Activated T-cell treated with anti-CD3 and anti-CD28 coated beads, Interleukin-2, amount 50 U/mL, for 4 hours (primary cell): ENCODE results near the gene FER. TPM values are rescaled to one million over a fixed set of nuclear protein-coding genes. Genes with fewer than 3 reads are reported as not detected.
A peak's percentile ranks its signal among the peaks of the same experiment; 100 is the strongest.

Experiments used
- ATAC-seq, 2 donors: fragments of 200-7000 bp; cut with Tn5 transposase; one replicate each; pipeline ENCODE4 v1.10.0; 2021
- DNase-seq: peaks from one replicate; pipeline ENCODE4 v3.0.0-alpha.2; 2020
- H3K27me3 Mint-ChIP-seq: one replicate; pipeline ENCODE4 v1.8.0; 2021; ENCODE audit warnings: low read depth, mixed read lengths
- H3K36me3 Mint-ChIP-seq: one replicate; pipeline ENCODE4 v1.8.0; 2022; ENCODE audit warnings: mixed read lengths; ENCODE audit not compliant: insufficient read depth
- H3K4me1 Mint-ChIP-seq: one replicate; pipeline ENCODE4 v1.8.0; 2021; ENCODE audit warnings: low read depth, mixed read lengths
- H3K4me3 Mint-ChIP-seq: one replicate; pipeline ENCODE4 v1.8.0; 2021; ENCODE audit warnings: mild to moderate bottlenecking, moderate library complexity, mixed read lengths
- H3K9me3 Mint-ChIP-seq: one replicate; pipeline ENCODE4 v1.8.0; 2021; ENCODE audit warnings: mixed read lengths
- total RNA-seq, 3 donors: library from RNA; stranded (reverse); gene quantifications; one replicate each; pipeline ENCODE4 v1.2.1, GENCODE V29; 2021

Gene FER
- total RNA-seq, 3 donors from 2014 or later: 5.1 to 7.4 (median 7.3) TPM

DNA sequence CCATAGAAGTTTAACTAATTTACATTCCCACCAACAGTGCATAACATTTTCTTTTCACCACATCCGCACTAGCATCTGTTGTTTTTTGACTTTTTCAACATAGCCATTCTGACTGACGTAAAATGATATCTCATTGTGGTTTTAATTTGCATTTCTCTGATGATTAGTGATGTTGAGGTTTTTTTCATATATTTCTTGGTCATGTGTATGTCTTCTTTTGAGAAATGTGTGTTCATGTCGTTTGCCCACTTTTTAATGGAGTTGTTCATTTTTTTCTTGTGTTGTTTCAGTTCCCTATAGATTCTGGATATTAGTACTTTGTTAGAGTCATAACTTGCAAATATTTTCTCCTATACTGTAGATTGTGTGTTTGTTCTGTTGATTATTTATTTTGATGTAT, 163.4 kb downstream of the FER start:
- H3K4me1 Mint-ChIP-seq: no peaks in the 10 kb centered on the region
- H3K4me3 Mint-ChIP-seq: no peak overlapping the region
- no peak for DNase-seq
- H3K36me3 Mint-ChIP-seq: peaks cover 11% of the 10 kb centered on the region
- peaks cover 8% of the 10 kb centered on the region for H3K9me3 Mint-ChIP-seq
- H3K27me3 Mint-ChIP-seq: no peaks in the 10 kb centered on the region
- no peak for ATAC-seq

DNA sequence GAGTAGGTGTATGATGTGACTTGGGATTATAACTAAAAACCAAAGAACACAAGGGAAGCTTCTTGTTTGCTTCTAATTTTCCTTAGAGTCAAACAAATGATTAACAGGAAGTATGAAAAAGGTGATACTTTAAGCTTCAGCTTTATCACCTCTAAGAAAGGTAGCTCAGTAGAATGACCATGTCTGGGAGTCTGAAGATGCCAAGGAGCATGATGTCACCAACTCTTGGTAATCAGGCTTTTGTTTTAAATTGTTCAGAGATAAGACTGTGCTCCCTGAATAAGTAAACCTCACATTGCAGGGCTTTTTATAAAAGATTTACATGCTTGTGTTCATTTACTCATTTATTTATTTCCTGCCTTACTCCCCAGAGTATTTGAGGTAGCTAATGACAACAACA, 169.9 kb downstream of the FER start:
- no peak for ATAC-seq
- no peak overlapping the region for H3K4me3 Mint-ChIP-seq
- H3K9me3 Mint-ChIP-seq: no peaks in the 10 kb centered on the region
- H3K36me3 Mint-ChIP-seq: peaks cover 2% of the 10 kb centered on the region
- no peaks in the 10 kb centered on the region for H3K27me3 Mint-ChIP-seq
- DNase-seq: no peak
- no peaks in the 10 kb centered on the region for H3K4me1 Mint-ChIP-seq

DNA sequence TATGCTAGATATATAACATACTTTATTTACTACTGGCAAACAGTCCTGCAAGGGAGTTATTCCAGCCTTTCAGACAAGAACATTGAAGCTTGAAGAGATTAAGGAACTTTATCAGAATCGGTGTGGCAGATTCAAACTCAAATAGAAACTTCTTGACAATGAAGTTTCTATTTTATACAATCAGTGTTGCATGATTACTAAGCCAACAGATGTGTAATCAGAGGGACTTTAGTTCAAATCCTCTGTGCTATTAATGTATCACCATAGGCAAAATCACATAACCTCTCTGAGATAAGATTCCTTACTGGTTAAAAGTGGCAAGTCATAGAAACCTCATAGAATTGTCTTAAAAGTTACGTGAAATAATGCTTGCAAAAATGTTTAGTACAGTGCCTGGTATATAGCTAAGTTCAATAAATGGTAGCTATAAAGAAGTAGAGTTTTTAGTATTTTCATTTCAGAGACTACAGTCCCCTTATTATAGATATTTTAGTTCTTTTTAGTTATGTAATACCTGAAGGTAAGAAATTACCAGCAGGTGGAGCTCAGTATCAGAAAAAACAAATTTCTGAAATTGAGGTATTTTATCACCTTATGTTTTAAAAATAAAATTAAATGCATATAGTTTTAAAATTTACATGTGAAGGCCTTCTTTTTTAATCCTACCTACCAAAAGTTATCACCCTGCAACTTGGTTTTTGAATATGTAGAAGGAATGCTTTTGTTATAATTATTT, 172.1 kb downstream of the FER start:
- H3K9me3 Mint-ChIP-seq: no peaks in the 10 kb centered on the region
- ATAC-seq (no peak), DNase-seq (no peak)
- H3K36me3 Mint-ChIP-seq: no peaks in the 10 kb centered on the region
- H3K4me1 Mint-ChIP-seq: peaks cover 3% of the 10 kb centered on the region
- no peaks in the 10 kb centered on the region for H3K27me3 Mint-ChIP-seq
- no peak overlapping the region for H3K4me3 Mint-ChIP-seq

DNA sequence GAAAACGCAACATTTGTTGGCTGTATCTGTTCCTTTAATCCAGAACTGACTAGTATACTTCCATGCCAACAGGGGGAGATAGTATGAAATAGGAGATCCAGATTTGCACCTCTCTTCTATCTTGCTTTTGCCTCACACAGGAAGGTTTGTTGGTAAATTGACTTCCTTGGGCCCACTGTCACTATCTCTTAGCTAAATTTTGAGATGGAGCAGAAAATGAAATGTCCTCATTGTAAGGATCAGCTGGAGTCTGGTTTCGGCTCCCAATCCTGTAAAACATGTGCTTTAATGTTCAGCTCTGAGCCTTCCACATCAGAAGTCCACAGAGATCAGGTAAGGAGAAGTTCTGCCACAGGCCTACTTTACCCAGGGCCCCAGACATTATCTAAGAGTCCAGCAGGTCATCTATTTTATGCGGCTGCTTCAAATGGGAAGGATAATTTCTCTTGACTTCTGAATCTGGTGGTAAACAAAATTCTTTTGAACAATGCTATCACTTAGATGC, 176.8 kb downstream of the FER start:
- Mint-ChIP-seq H3K9me3 (no peaks in the 10 kb centered on the region), H3K4me3 (peak overlapping the region; percentile 16), H3K36me3 (no peaks in the 10 kb centered on the region), H3K27me3 (no peaks in the 10 kb centered on the region), H3K4me1 (peaks cover 3% of the 10 kb centered on the region)
- DNase-seq (no peak), ATAC-seq (no peak)

DNA sequence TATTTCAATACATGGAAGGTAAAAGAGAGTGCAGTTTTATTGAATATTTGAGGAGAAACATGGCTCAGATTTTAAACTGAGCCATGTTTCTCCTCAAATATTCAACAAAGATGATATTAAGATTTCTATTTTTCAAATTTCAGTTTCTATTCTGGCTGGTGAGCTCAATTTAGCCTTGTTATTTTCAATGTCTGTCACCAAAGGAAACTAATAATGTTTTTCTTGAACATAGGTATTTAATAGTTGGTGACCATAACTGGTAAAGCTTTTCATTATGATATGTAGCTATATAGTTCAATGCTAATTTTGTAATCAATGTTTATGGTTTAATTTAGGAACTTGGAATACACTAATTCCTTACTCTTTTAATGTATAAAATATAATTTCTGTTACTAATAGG, 177.4 kb downstream of the FER start:
- Mint-ChIP-seq H3K36me3 (no peaks in the 10 kb centered on the region), H3K4me1 (peaks cover 3% of the 10 kb centered on the region), H3K27me3 (no peaks in the 10 kb centered on the region), H3K4me3 (no peak overlapping the region), H3K9me3 (no peaks in the 10 kb centered on the region)
- DNase-seq: no peak
- ATAC-seq: no peak

DNA sequence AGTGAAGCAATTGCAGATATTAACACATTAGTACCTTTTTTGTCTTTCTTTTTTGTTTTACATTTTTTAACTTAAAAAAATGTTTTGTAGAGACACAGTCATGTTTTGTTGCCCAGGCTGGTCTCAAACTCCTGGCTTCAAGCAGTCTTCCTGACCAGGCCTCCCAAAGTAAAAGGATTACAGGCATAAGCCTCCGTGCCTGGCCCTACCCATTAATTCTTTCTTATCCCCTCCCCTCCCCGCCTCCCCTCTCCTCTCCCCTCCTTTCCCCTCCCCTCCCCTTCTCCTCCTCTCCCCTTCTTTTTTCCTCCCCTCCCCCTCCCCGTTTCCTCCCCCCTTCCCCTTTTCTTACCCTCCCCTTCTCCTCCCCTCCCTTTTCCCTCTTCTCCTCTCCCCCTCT, 182.4 kb downstream of the FER start:
- ATAC-seq (no peak), DNase-seq (no peak)
- Mint-ChIP-seq H3K27me3 (no peaks in the 10 kb centered on the region), H3K36me3 (peaks cover 6% of the 10 kb centered on the region), H3K4me1 (no peaks in the 10 kb centered on the region), H3K4me3 (no peak overlapping the region), H3K9me3 (peaks cover 10% of the 10 kb centered on the region)

DNA sequence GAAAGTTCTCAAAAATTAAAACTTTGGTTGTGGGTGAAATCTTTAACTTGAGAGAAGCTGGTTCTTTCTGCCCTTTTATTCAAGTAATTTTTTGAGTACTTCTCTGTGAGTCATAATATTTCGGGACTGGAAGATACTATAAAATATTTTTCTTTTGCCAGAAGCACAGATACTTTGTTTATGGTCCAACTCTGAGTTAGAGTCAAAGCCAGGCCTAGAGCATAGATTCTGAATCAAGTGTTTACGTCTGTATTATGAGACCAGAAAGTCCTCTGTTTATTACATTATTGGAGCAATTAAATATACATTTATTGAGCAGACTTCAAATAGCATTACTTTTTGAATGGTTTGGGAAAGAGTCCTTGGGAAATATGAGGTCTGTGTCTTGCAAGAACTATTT, 187.9 kb downstream of the FER start:
- ATAC-seq (no peak), DNase-seq (no peak)
- Mint-ChIP-seq H3K4me1 (no peaks in the 10 kb centered on the region), H3K36me3 (peaks cover 6% of the 10 kb centered on the region), H3K9me3 (peaks cover 10% of the 10 kb centered on the region), H3K27me3 (no peaks in the 10 kb centered on the region), H3K4me3 (no peak overlapping the region)

DNA sequence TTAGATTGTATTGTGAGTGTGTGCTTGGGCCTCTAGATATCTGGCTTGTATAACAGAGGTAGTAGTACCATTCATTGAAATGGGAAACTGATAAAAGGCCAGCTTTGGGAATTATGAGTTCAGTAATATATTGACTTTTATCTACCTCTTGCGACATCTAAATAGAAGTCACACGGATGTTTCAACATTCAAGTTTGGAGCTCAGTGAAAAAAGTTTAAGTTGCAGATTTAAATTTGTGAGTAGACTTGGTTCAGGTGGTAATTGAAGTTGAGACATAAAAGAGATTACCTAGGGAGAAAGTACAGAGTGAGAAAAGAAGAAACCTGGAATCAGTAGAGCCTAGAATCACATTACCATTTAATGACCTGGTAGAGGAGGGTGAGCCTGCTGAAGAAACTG, 189.5 kb downstream of the FER start:
- no peak for ATAC-seq
- Mint-ChIP-seq H3K27me3 (no peaks in the 10 kb centered on the region), H3K9me3 (peaks cover 7% of the 10 kb centered on the region), H3K36me3 (peaks cover 6% of the 10 kb centered on the region), H3K4me1 (no peaks in the 10 kb centered on the region), H3K4me3 (no peak overlapping the region)
- no peak for DNase-seq

DNA sequence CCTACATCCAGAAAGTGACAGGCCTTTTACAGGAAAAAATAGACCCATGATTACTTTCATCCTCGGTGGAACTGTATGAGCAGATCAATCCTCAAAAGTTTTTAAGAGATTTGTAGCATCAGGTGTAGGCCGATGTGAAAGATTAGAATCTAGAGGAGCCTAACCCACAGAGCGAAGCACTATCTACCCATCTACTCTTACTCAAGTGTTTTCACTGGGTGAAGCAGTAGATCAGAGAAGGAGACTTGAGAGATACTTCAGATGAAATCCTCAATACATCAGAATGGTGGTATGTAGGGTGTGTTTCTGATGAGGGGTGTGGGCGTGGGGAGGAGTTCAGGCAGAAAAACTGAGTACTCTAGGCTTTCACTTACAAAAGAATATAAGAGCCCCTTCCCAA, 192.8 kb downstream of the FER start:
- no peaks in the 10 kb centered on the region for H3K27me3 Mint-ChIP-seq
- H3K4me1 Mint-ChIP-seq: no peaks in the 10 kb centered on the region
- H3K9me3 Mint-ChIP-seq: no peaks in the 10 kb centered on the region
- no peak for DNase-seq
- H3K36me3 Mint-ChIP-seq: peaks cover 4% of the 10 kb centered on the region
- ATAC-seq: no peak
- no peak overlapping the region for H3K4me3 Mint-ChIP-seq

DNA sequence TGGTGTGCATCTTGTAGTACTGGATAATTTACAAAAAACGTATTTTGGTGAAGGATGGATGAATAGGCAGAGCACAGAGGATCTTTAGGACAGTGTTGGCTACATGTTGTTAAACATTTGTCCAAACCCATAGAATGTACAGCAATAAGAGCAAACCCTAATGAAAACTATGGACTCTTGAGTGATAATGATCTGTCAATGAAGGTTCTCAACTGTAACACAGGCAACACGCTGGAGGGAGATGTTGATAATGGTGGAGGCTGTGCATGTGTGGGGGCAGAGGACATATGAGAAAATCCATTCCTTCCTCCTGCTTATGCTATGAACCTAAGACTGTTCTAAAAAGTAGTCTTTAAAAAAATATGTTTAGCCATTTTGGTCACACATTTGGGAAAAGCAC, 194.0 kb downstream of the FER start:
- H3K27me3 Mint-ChIP-seq: no peaks in the 10 kb centered on the region

DNA sequence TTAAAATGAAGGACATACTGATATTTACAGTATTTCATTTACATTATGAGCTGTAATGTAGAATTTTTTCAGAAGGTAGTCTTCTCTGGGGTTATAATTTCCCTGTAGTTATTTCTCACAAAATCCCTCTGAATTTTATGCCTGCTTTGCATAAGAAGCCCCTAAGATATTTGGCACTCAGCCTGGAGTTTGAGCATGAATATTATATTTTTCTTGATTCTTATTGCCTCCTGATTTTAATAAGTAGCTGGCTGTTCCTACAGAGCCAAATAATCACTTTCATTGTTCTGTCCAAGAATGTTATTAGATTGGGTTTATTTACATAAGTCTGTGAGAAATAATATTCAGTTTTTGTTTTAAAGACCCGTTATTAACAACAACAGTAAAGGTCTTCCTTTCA, 195.0 kb downstream of the FER start:
- ATAC-seq: no peak
- H3K36me3 Mint-ChIP-seq: peaks cover 12% of the 10 kb centered on the region
- H3K4me1 Mint-ChIP-seq: no peaks in the 10 kb centered on the region
- DNase-seq: no peak
- H3K9me3 Mint-ChIP-seq: no peaks in the 10 kb centered on the region
- H3K4me3 Mint-ChIP-seq: no peak overlapping the region
- no peaks in the 10 kb centered on the region for H3K27me3 Mint-ChIP-seq

More for the DNA sequence above, 194.0 kb downstream of the FER start:
- no peaks in the 10 kb centered on the region for H3K4me1 Mint-ChIP-seq
- peaks cover 5% of the 10 kb centered on the region for H3K36me3 Mint-ChIP-seq
- no peak for DNase-seq
- no peak for ATAC-seq
- H3K4me3 Mint-ChIP-seq: no peak overlapping the region
- H3K9me3 Mint-ChIP-seq: no peaks in the 10 kb centered on the region

DNA sequence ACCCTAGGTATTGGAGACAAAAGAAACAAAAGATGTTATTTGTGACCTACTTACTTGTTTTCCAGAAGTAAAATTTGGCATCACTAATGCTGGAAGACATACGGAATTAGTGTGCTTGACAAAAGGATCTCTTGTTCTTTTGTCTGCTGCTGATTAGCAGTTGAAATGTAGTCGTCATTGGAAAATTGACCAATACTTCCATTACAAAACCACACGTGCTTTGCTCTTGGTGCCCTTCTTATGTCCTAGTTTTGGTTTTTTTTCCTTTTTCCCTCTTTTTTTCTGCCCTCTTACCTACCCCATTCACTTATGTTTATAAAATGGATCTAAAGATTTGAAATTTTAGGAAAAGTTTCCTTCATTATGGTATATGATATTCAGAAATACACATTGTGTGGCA, 197.4 kb downstream of the FER start:
- H3K36me3 Mint-ChIP-seq: peaks cover 12% of the 10 kb centered on the region
- no peaks in the 10 kb centered on the region for H3K9me3 Mint-ChIP-seq
- DNase-seq (no peak), ATAC-seq (no peak)
- no peaks in the 10 kb centered on the region for H3K4me1 Mint-ChIP-seq
- no peak overlapping the region for H3K4me3 Mint-ChIP-seq
- no peaks in the 10 kb centered on the region for H3K27me3 Mint-ChIP-seq

DNA sequence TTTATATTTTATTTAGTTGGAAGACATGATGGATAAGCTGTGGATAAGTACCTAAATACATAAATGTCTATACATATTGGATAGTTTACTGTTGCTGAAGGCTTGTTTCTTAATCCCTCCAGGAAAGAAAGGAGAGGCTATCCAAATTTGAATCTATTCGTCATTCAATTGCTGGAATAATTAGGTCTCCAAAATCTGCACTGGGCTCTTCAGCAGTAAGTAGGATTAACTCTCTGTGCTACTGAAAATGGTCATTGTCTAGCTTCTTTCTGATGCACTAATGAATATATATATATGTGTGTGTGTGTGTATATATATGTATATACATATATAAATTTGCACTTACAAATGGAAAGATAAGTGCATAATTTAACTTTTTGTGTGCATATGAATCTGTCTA, 198.3 kb downstream of the FER start:
- ATAC-seq (no peak), DNase-seq (no peak)
- H3K9me3 Mint-ChIP-seq: no peaks in the 10 kb centered on the region
- H3K36me3 Mint-ChIP-seq: peaks cover 12% of the 10 kb centered on the region
- no peak overlapping the region for H3K4me3 Mint-ChIP-seq
- H3K4me1 Mint-ChIP-seq: no peaks in the 10 kb centered on the region
- H3K27me3 Mint-ChIP-seq: no peaks in the 10 kb centered on the region

DNA sequence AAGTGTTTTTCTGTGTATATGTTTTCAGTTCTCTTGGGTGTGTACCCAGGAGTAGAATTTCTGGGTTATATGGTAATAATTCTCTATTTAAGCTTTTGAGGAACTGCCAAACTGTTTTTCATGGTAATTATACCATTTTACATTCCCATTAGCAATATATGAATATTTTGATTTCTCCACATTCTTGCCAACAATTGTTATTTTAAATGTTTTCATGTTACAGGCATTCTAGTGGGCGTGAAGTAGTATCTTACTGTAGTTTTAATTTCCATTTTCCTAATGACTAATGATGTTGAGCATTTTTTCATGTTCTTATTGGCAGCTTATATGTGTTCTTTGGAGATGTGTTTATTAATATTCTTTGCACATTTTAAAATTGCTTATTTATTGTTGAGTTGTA, 199.5 kb downstream of the FER start:
- Mint-ChIP-seq H3K4me3 (no peak overlapping the region), H3K27me3 (no peaks in the 10 kb centered on the region), H3K36me3 (peaks cover 10% of the 10 kb centered on the region), H3K4me1 (no peaks in the 10 kb centered on the region), H3K9me3 (no peaks in the 10 kb centered on the region)
- DNase-seq (no peak), ATAC-seq (no peak)

DNA sequence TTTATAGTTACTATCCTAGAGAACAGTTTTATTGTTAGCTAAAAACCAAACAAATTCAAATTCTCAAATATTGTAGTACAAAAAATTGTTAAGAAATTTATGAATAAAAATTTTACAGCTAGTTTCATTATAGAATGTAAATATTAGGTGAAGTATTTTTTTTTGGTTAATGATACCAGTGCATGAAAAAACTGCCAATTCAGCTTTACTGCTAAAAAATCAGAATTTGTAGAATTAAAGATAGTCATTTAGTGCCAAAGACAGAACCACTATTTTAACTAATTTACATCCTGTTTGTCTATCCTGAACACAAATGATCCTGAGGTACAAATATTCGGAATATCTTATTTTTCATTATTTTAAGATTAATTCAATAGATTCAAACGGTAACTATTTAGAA, 202.6 kb downstream of the FER start:
- H3K4me1 Mint-ChIP-seq: no peaks in the 10 kb centered on the region
- no peaks in the 10 kb centered on the region for H3K27me3 Mint-ChIP-seq
- H3K36me3 Mint-ChIP-seq: peaks cover 8% of the 10 kb centered on the region
- no peaks in the 10 kb centered on the region for H3K9me3 Mint-ChIP-seq
- no peak overlapping the region for H3K4me3 Mint-ChIP-seq
- DNase-seq (no peak), ATAC-seq (no peak)
